Motor neuron (in vitro differentiated cells): Measurements from ENCODE around the gene PPP1R15B. TPM values are rescaled to one million over a fixed set of nuclear protein-coding genes. Genes with fewer than 3 reads are reported as not detected.

ENCODE experiments used
- ATAC-seq, 8 experiments: fragments of 200-7000 bp; cut with Tn5 transposase; replicated peaks in 6 of 8; 2 replicates each; pipeline ENCODE4 v1.8.0; 2021; ENCODE audit warnings: mild to moderate bottlenecking in 8 of 8, moderate library complexity in 8 of 8
- H3K27ac ChIP-seq, 2 donors: fragments of 250-450 bp; sonication (Bioruptor Pico); 2 replicates each; pipeline ENCODE4 v1.9.0; 2021; ENCODE audit warnings: antibody characterized with exemption in 2 of 2, mild to moderate bottlenecking in 2 of 2, moderate library complexity in 1 of 2
- H3K4me1 ChIP-seq, 2 donors: fragments of 250-450 bp; sonication (Bioruptor Pico); replicated peaks in 1 of 2; 2 replicates each; pipeline ENCODE4 v1.6.1; 2021; ENCODE audit warnings: antibody characterized with exemption in 2 of 2, mild to moderate bottlenecking in 2 of 2, moderate library complexity in 1 of 2
- H3K4me3 ChIP-seq, 5 donors: fragments of 250-450 bp; sonication (Bioruptor Pico); 2 replicates each; pipeline ENCODE4 v1.9.0; 2021; ENCODE audit warnings: antibody characterized with exemption in 5 of 5, mild to moderate bottlenecking in 5 of 5, moderate library complexity in 4 of 5
- WGBS, 10 experiments: fragments of 450-650 bp; shearing (Covaris generic); methylation state at CpG; one replicate each; pipeline ENCODE4 v1.0.0; 2022; 5-methylcytosine and 5-hydroxymethylcytosine counted together
- in situ Hi-C, 9 experiments: fragments of 400-800 bp; cut with MboI; loops; one replicate each; pipeline ENCODE4 v1.15.0; 2021; ENCODE audit warnings: low sequenced_read_pairs in 9 of 9, low pct_unique_long_range_greater_than_20kb in 2 of 9; ENCODE audit not compliant: unreplicated experiment in 9 of 9
- total RNA-seq, 8 experiments: library from RNA; unstranded; fragments of 300-600 nt; gene quantifications; 2 replicates each; pipeline versions ENCODE4 v1.2.3 to v1.2.4, GENCODE V29; 2022

Gene PPP1R15B
- total RNA-seq, 8 experiments from 2014 or later, result 29.7 to 87.0 (median 55.9) TPM

- H3K27ac ChIP-seq, result no peak overlapping the region
- ATAC-seq, result peak; percentile 83 to 88 (median 88)
- WGBS, 10 experiments, result 0 to 20% (median 8%) methylated on average over 1 to 40 of the region's 55 CpGs; no CpG with 5 or more reads in 1 of the 10 experiments
- in situ Hi-C loops, result loop anchor here in 6 of 9 experiments (10.0 to 25.0 kb wide), 3 partner anchors 166 to 516 kb away; partner anchors contain the start of genes SNRPE (in 5 of the 6), REN (in 2 of the 6) and GOLT1A (in 1 of the 6)
- peak overlapping the region; percentile 21 to 34 (median 24) for H3K4me3 ChIP-seq
- peaks cover 4 to 7% of the 10 kb centered on the region in 2 donors for H3K4me1 ChIP-seq
Observed at GRCh38 chr1:204377800-204378668, 33.6 kb downstream of the PPP1R15B start.

DNA sequence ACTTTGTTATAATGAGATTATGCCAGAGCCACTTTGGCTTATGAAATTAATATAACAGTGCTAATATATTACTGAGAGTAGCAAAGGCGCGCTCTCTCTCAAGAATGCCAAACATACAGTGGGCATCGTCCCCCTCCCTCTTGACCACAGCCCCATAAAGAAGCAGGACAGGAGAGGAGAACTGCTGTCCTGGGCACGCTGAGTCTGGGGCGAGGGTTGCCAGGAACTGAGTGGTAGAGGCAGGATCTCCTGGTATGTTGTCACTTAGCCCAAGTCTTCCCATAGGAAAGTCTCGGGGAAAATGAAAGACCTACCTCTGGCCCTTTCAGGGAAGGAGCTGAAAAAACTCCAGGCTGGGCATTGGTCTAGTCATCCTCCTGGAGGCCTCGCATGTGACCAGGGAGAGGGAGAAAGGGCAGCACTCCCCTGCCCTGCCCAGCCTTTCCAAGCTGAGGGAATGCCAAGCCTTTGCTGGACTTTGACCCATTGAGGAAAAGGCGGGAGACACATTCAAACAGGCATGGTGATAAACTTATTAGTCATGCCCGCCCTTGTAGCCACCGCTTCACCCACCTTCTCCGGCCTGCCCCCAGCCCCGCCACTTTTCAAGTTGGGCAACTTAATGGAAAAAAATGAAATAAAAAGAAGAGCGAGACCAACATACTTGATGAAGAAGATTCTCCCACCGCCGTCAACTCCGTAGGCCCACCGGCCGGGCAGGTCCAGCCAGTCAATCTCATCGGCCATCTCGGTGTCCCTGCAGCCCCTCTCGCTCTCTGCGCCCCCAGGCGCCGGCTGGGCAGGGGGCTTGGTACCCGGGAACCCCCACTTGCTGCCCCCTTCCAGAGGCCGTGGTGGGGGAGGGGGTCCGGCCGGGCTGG is 34.5 kb downstream of the PPP1R15B start:
- Histone ChIP-seq H3K4me3 (peak overlapping the region in 3 of 5 donors; percentile 24 to 34 (median 32)), H3K27ac (no peak overlapping the region), H3K4me1 (peaks cover 4 to 7% of the 10 kb centered on the region in 2 donors)
- ATAC-seq, result no peak
- in situ Hi-C loops, result loop anchor here in 6 of 9 experiments (10.0 to 25.0 kb wide), 3 partner anchors 165 to 515 kb away; partner anchors contain the start of genes SNRPE (in 5 of the 6), REN (in 2 of the 6) and GOLT1A (in 1 of the 6)
- 13 to 100% (median 82%) methylated on average over 1 to 20 of the region's 28 CpGs; no CpG with 5 or more reads in 2 of the 10 experiments for WGBS, 10 experiments

DNA sequence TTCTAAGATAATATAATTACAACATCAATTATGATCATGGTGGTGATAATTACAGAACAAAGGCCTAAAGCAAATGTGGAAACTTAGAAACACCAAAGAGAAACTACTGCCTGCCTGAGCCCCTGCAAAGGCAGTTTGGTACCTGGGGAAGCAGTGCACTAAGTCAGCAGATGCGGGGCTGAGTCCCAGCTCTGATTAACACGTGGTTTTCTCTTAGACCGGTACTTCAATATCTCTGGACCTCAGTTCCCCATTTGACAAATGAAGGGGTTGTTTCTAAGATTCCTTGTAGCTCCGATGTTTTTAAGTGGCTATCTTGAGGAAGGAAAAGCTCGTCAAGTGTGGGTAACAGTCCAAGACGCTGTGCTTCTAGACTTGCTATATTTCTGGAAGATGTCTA is 35.2 kb downstream of the PPP1R15B start:
- WGBS, 10 experiments, result 56 to 100% (median 82%) methylated on average over 1 to 6 of the region's 6 CpGs; no CpG with 5 or more reads in 2 of the 10 experiments
- Histone ChIP-seq H3K4me1 (peaks cover 4 to 7% of the 10 kb centered on the region in 2 donors), H3K27ac (no peak overlapping the region), H3K4me3 (no peak overlapping the region)
- in situ Hi-C loops, result loop anchor here in 6 of 9 experiments (10.0 to 25.0 kb wide), 3 partner anchors 164 to 514 kb away; partner anchors contain the start of genes SNRPE (in 5 of the 6), REN (in 2 of the 6) and GOLT1A (in 1 of the 6)
- no peak for ATAC-seq

- 57 to 100% (median 77%) methylated on average over 1 to 4 of the region's 4 CpGs; no CpG with 5 or more reads in 4 of the 10 experiments for WGBS, 10 experiments
- Histone ChIP-seq H3K27ac (no peak overlapping the region), H3K4me1 (peaks cover 4 to 7% of the 10 kb centered on the region in 2 donors), H3K4me3 (no peak overlapping the region)
- in situ Hi-C loops, result loop anchor here (10.0 to 25.0 kb wide), 4 partner anchors 112 to 512 kb away; partner anchors contain the start of genes REN (in 8 of the 9), ETNK2 (in 6 of the 9) and SNRPE (in 1 of the 9)
- no peak for ATAC-seq
Observed at GRCh38 chr1:204373911-204374310, 37.7 kb downstream of the PPP1R15B start.

DNA sequence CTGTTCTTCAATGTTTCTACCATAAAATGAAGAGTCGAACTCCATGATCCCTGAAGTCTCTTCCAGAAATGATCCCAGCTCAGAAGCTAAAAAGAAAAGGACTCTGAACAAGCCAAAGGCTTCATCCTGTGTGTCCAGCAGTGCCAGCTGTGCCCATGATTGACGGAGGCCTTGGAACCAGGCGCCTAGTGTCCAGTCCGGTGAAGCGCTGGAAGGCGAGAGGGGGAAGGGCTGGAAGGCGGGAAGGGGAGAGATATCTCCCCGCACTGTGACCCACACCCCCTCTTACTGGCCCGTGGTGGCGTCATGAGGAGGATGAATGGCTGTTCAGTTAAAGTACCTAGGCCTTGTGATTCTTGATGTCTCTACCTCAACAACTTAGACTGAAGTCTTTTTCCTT is 41.4 kb downstream of the PPP1R15B start:
- H3K4me3 ChIP-seq, result no peak overlapping the region
- H3K4me1 ChIP-seq, result no peaks in the 10 kb centered on the region
- 50 to 100% (median 82%) methylated on average over 1 to 10 of the region's 10 CpGs; no CpG with 5 or more reads in 2 of the 10 experiments for WGBS, 10 experiments
- in situ Hi-C loops, result loop anchor here (10.0 to 25.0 kb wide), 4 partner anchors 108 to 508 kb away; partner anchors contain the start of genes REN (in 8 of the 9), ETNK2 (in 6 of the 9) and SNRPE (in 1 of the 9)
- no peak for ATAC-seq
- H3K27ac ChIP-seq, result no peak overlapping the region

GRCh38 chr1:204368996-204369726 is 42.5 kb downstream of the PPP1R15B start:
- in situ Hi-C loops, result loop anchor here (10.0 to 25.0 kb wide), 4 partner anchors 107 to 507 kb away; partner anchors contain the start of genes ETNK2 (in 6 of the 9), REN (in 6 of the 9) and SNRPE (in 2 of the 9)
- WGBS, 10 experiments, result 59 to 93% (median 80%) methylated on average over 1 to 13 of the region's 13 CpGs; no CpG with 5 or more reads in 1 of the 10 experiments

GRCh38 chr1:204367956-204368355 is 43.7 kb downstream of the PPP1R15B start:
- H3K4me1 ChIP-seq, result peaks cover 6 to 7% of the 10 kb centered on the region in 2 donors
- WGBS, 10 experiments, result 53 to 92% (median 77%) methylated on average over 1 to 10 of the region's 10 CpGs; no CpG with 5 or more reads in 1 of the 10 experiments
- no peak overlapping the region for H3K4me3 ChIP-seq
- no peak for ATAC-seq
- H3K27ac ChIP-seq, result no peak overlapping the region
- in situ Hi-C loops, result loop anchor here (10.0 to 25.0 kb wide), 4 partner anchors 106 to 506 kb away; partner anchors contain the start of genes ETNK2 (in 6 of the 9), REN (in 6 of the 9) and SNRPE (in 2 of the 9)

More at GRCh38 chr1:204368996-204369726, 42.5 kb downstream of the PPP1R15B start:
- Histone ChIP-seq H3K4me1 (no peaks in the 10 kb centered on the region), H3K4me3 (no peak overlapping the region), H3K27ac (no peak overlapping the region)
- ATAC-seq, result no peak

- 20 to 91% (median 76%) methylated on average over 1 to 16 of the region's 16 CpGs; no CpG with 5 or more reads in 2 of the 10 experiments for WGBS, 10 experiments
- Histone ChIP-seq H3K4me1 (peaks cover 7 to 8% of the 10 kb centered on the region in 2 donors), H3K27ac (no peak overlapping the region), H3K4me3 (no peak overlapping the region)
- in situ Hi-C loops, result loop anchor here (10.0 to 25.0 kb wide), 4 partner anchors 105 to 505 kb away; partner anchors contain the start of genes ETNK2 (in 6 of the 9), REN (in 6 of the 9) and SNRPE (in 2 of the 9)
- no peak for ATAC-seq
Observed at GRCh38 chr1:204367193-204367858, 44.3 kb downstream of the PPP1R15B start.

DNA sequence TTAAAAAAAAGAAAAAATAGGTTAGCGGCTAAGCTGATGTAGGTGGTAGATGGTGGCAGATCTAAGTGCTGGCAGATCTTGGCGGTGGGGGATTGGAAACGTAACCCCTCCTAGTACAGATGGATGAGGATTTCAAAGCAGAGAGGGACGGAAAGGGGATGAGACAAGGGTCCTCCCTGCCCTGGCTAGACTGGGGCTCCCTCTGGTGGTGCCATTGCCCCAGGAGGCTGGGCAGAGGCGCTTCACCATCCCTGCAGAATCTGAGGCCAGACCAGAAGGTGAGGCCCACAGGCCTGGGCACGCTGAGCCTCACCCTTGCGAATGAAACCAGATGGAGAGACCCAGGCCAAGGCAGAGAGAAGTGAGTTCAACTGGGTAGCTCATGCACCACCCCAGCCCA is 44.9 kb downstream of the PPP1R15B start:
- Histone ChIP-seq H3K4me1 (peaks cover 7 to 8% of the 10 kb centered on the region in 2 donors), H3K4me3 (no peak overlapping the region), H3K27ac (no peak overlapping the region)
- WGBS, 10 experiments, result 58 to 88% (median 79%) methylated on average over 1 to 7 of the region's 7 CpGs; no CpG with 5 or more reads in 4 of the 10 experiments
- ATAC-seq, result peak in 1 of 8 experiments; percentile 46
- in situ Hi-C loops, result loop anchor here (10.0 to 25.0 kb wide), 4 partner anchors 104 to 504 kb away; partner anchors contain the start of genes ETNK2 (in 6 of the 9), REN (in 6 of the 9) and SNRPE (in 2 of the 9)

- peak overlapping the region; percentile 0 to 19 for H3K27ac ChIP-seq
- in situ Hi-C loops, result loop anchor here (10.0 to 25.0 kb wide), 4 partner anchors 101 to 501 kb away; partner anchors contain the start of genes ETNK2 (in 6 of the 9), REN (in 6 of the 9) and SNRPE (in 2 of the 9)
- 0 to 20% (median 2%) methylated on average over 1 to 21 of the region's 27 CpGs; no CpG with 5 or more reads in 3 of the 10 experiments for WGBS, 10 experiments
Observed at GRCh38 chr1:204363335-204364114, 48.1 kb downstream of the PPP1R15B start.

More at GRCh38 chr1:204363335-204364114, 48.1 kb downstream of the PPP1R15B start:
- peak in 6 of 8 experiments; percentile 2 to 73 (median 34) for ATAC-seq
- H3K4me1 ChIP-seq, result peaks cover 18% of the 10 kb centered on the region in 2 donors
- H3K4me3 ChIP-seq, result peak overlapping the region in 4 of 5 donors; percentile 3 to 18 (median 12)
